Tibial nerve (tissue), 4 donors: ENCODE results near the gene GLIPR2.

ENCODE experiments used
- CTCF ChIP-seq, 5 experiments: fragments of 200-600 bp in 3 of 5; fragments of 450-650 bp in 2 of 5; sonication (generic) in 3 of 5; IDR thresholded peaks; one replicate each; pipeline ENCODE4 v1.5.1; 2016 to 2019; ENCODE audit warnings: antibody characterized with exemption in 5 of 5, mild to moderate bottlenecking in 3 of 5, moderate library complexity in 2 of 5
- EP300 ChIP-seq, 2 donors: sonication (generic); formaldehyde crosslinking; IDR thresholded peaks; one replicate each; pipeline ENCODE4 v1.6.1; 2017; ENCODE audit warnings: antibody characterized with exemption in 2 of 2, mild to moderate bottlenecking in 1 of 2
- POLR2A ChIP-seq, 2 donors: fragments of 450-650 bp; IDR thresholded peaks; one replicate each; pipeline ENCODE4 v1.6.1; 2017; ENCODE audit warnings: antibody characterized with exemption in 2 of 2, mild to moderate bottlenecking in 2 of 2, moderate library complexity in 2 of 2

- TF ChIP-seq CTCF (IDR thresholded peaks at IDR 0.05) (peak; percentile 96 to 97 (median 97)), EP300 (IDR thresholded peaks at IDR 0.05) (peak in 1 of 2 donors; percentile 62), POLR2A (IDR thresholded peaks at IDR 0.05) (no peak)
These were observed 29.8 kb downstream of the GLIPR2 start for GRCh38 chr9:36166168-36166927.
